PC-9 (cell line): Measurements from ENCODE around the gene MON1A.

Experiments used
- EZH2 ChIP-seq: fragments of 200-600 bp; sonication (generic); IDR thresholded peaks from 2 replicates; pipeline ENCODE4 v1.8.0; 2017; ENCODE audit warnings: antibody characterized with exemption, low read depth
- TF ChIP-seq, protein P1 (sequence below): fragments of 200-600 bp; sonication (generic); conservative IDR thresholded peaks from 2 replicates; pipeline ENCODE4 v1.6.1; 2017; ENCODE audit warnings: mixed run types, antibody characterized with exemption, mild to moderate bottlenecking, moderate library complexity

DNA sequence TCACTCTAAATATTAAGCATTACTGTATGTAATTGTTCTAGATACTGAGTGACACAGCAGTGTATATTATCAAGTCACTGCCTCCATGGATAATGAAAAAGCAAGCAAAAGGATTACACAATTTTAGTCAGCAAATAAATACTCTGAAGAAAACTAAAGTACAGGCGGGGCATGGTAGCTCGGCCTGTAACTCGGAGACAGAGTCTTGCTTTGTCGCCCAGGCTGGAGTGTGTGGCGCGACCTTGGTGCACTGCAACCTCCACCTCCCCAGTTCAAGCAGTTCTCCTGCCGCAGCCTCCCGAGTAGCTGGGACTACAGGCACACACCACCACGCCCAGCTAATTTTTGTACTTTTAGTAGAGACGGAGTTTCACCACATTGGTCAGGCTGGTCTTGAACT, 43.0 kb upstream of the MON1A start:
- no peak for TF ChIP-seq EZH2
- TF ChIP-seq, protein P1, sequence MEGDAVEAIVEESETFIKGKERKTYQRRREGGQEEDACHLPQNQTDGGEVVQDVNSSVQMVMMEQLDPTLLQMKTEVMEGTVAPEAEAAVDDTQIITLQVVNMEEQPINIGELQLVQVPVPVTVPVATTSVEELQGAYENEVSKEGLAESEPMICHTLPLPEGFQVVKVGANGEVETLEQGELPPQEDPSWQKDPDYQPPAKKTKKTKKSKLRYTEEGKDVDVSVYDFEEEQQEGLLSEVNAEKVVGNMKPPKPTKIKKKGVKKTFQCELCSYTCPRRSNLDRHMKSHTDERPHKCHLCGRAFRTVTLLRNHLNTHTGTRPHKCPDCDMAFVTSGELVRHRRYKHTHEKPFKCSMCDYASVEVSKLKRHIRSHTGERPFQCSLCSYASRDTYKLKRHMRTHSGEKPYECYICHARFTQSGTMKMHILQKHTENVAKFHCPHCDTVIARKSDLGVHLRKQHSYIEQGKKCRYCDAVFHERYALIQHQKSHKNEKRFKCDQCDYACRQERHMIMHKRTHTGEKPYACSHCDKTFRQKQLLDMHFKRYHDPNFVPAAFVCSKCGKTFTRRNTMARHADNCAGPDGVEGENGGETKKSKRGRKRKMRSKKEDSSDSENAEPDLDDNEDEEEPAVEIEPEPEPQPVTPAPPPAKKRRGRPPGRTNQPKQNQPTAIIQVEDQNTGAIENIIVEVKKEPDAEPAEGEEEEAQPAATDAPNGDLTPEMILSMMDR: no peak
